Prostate gland (tissue), 2 donors: ENCODE results near the gene SMIM35.

Experiments
- POLR2A ChIP-seq: fragments of 450-650 bp; IDR thresholded peaks from one replicate; pipeline ENCODE4 v1.6.1; 2016; ENCODE audit warnings: antibody characterized with exemption, mild to moderate bottlenecking
- POLR2AphosphoS5 ChIP-seq: sonication (generic); formaldehyde crosslinking; IDR thresholded peaks from one replicate; pipeline ENCODE4 v1.6.1; 2017; ENCODE audit warnings: antibody characterized with exemption
- TF ChIP-seq, protein P1 (sequence below), 4 experiments: fragments of 200-600 bp in 2 of 4; fragments of 450-650 bp in 2 of 4; sonication (generic) in 2 of 4; IDR thresholded peaks; 1 replicate in 3 of 4; 2 replicates in 1 of 4; pipeline ENCODE4 v1.5.1; 2016 to 2019; ENCODE audit warnings: antibody characterized with exemption in 4 of 4, mild to moderate bottlenecking in 2 of 4, moderate library complexity in 2 of 4

DNA sequence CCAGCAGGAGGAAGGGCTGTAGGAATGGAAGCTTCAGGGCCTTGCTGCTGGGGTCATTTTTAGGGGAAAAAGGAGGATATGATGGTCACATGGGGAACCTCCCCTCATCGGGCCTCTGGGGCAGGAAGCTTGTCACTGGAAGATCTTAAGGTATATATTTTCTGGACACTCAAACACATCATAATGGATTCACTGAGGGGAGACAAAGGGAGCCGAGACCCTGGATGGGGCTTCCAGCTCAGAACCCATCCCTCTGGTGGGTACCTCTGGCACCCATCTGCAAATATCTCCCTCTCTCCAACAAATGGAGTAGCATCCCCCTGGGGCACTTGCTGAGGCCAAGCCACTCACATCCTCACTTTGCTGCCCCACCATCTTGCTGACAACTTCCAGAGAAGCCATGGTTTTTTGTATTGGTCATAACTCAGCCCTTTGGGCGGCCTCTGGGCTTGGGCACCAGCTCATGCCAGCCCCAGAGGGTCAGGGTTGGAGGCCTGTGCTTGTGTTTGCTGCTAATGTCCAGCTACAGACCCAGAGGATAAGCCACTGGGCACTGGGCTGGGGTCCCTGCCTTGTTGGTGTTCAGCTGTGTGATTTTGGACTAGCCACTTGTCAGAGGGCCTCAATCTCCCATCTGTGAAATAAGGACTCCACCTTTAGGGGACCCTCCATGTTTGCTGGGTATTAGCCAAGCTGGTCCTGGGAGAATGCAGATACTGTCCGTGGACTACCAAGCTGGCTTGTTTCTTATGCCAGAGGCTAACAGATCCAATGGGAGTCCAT is 86.5 kb downstream of the SMIM35 start:
- TF ChIP-seq POLR2A (no peak), POLR2AphosphoS5 (no peak)
- TF ChIP-seq, protein P1, sequence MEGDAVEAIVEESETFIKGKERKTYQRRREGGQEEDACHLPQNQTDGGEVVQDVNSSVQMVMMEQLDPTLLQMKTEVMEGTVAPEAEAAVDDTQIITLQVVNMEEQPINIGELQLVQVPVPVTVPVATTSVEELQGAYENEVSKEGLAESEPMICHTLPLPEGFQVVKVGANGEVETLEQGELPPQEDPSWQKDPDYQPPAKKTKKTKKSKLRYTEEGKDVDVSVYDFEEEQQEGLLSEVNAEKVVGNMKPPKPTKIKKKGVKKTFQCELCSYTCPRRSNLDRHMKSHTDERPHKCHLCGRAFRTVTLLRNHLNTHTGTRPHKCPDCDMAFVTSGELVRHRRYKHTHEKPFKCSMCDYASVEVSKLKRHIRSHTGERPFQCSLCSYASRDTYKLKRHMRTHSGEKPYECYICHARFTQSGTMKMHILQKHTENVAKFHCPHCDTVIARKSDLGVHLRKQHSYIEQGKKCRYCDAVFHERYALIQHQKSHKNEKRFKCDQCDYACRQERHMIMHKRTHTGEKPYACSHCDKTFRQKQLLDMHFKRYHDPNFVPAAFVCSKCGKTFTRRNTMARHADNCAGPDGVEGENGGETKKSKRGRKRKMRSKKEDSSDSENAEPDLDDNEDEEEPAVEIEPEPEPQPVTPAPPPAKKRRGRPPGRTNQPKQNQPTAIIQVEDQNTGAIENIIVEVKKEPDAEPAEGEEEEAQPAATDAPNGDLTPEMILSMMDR (IDR thresholded peaks at IDR 0.05), result no peak
